ENCODE data around the gene ROBO1. TPM values are rescaled to one million over a fixed set of nuclear protein-coding genes. Genes with fewer than 3 reads are reported as not detected.

ROBO1 gene
- total RNA-seq, 1 donor from 2014 or later = 250 TPM

DNA sequence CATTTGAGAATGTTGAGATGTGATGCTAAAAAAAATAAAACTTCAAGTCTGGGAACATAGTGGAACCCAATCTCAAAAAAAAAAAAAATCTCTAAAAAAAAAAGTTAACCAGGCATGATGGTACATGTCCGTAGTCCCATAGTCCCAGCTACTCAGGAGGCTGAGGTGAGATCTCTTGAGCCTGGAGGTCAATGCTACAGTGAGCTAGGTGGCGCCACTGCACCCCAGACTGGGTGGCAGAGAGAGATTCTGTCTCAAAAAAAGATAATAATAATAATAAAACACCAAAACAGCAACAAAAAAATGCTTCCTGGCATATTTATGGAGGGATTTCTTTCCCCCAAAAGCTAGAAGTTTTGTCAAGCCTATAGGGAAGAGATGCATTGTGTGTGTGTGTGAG is 361.6 kb downstream of the ROBO1 start:
- DNase-seq (ENCODE audit: low spot score) = no peak
- H3K36me3 Mint-ChIP-seq (ENCODE audit: low read depth, unreplicated experiment) = no peaks in the 10 kb centered on the region
- no peak for TF ChIP-seq CTCF (IDR thresholded peaks at IDR 0.05; ENCODE audit: unreplicated experiment)
- no peak overlapping the region for H3K27ac Mint-ChIP-seq (ENCODE audit: unreplicated experiment)
- no peaks in the 10 kb centered on the region for H3K9me3 Mint-ChIP-seq (ENCODE audit: unreplicated experiment)
- peaks cover 2% of the 10 kb centered on the region for H3K4me1 Mint-ChIP-seq (ENCODE audit: unreplicated experiment)
- H3K27me3 Mint-ChIP-seq (ENCODE audit: unreplicated experiment) = no peaks in the 10 kb centered on the region
- H3K4me3 Mint-ChIP-seq (ENCODE audit: unreplicated experiment) = no peak overlapping the region

DNA sequence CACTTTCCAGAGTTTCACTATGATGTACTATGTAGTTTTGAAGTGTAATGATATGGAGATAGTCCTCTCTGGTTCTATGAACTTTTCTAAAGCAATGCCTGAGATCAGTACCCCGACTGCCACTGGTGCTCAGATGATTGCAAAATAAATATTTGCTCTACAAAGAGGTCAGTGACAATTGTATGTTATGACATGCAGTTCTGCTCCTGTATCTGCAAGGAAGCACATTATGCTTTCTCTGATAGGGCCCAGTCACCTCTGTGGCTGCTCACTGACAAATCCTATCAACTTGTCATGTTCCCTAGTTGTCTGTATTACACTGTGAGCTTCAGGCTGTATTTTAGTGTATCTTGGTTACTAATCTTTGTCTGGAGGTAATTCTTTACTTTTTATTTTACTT is 362.6 kb downstream of the ROBO1 start:
- Mint-ChIP-seq H3K27me3 (ENCODE audit: unreplicated experiment) (no peaks in the 10 kb centered on the region), H3K4me1 (ENCODE audit: unreplicated experiment) (no peaks in the 10 kb centered on the region), H3K36me3 (ENCODE audit: low read depth, unreplicated experiment) (no peaks in the 10 kb centered on the region), H3K27ac (ENCODE audit: unreplicated experiment) (no peak overlapping the region), H3K9me3 (ENCODE audit: unreplicated experiment) (no peaks in the 10 kb centered on the region), H3K4me3 (ENCODE audit: unreplicated experiment) (no peak overlapping the region)
- no peak for DNase-seq (ENCODE audit: low spot score)
- no peak for TF ChIP-seq CTCF (IDR thresholded peaks at IDR 0.05; ENCODE audit: unreplicated experiment)

GRCh38 chr3:79396595-79396994 is 371.2 kb downstream of the ROBO1 start:
- Mint-ChIP-seq H3K9me3 (ENCODE audit: unreplicated experiment) (no peaks in the 10 kb centered on the region), H3K27me3 (ENCODE audit: unreplicated experiment) (no peaks in the 10 kb centered on the region), H3K36me3 (ENCODE audit: low read depth, unreplicated experiment) (no peaks in the 10 kb centered on the region), H3K27ac (ENCODE audit: unreplicated experiment) (no peak overlapping the region), H3K4me1 (ENCODE audit: unreplicated experiment) (no peaks in the 10 kb centered on the region), H3K4me3 (ENCODE audit: unreplicated experiment) (no peak overlapping the region)
- TF ChIP-seq CTCF (IDR thresholded peaks at IDR 0.05; ENCODE audit: unreplicated experiment) = no peak
- no peak for DNase-seq (ENCODE audit: low spot score)

DNA sequence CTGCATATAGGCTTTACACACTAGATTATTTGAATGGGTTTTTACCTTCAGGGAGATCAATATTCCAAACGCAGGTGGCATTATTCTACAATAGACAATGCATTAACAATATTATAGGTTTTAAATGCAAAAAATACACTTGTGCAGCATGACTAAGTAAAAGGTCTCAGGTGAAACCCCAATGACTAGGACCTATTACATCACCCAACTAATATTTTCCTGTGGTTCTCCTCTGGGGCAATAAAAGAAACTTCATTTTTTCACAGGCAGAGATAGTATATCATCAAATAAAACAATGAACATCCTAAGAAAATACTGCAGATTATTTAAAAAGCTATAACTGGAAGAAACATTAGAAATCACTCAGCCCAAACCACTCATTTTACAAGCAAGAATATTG is 375.3 kb downstream of the ROBO1 start:
- Mint-ChIP-seq H3K9me3 (ENCODE audit: unreplicated experiment) (no peaks in the 10 kb centered on the region), H3K27ac (ENCODE audit: unreplicated experiment) (no peak overlapping the region), H3K4me3 (ENCODE audit: unreplicated experiment) (no peak overlapping the region), H3K27me3 (ENCODE audit: unreplicated experiment) (no peaks in the 10 kb centered on the region), H3K36me3 (ENCODE audit: low read depth, unreplicated experiment) (no peaks in the 10 kb centered on the region), H3K4me1 (ENCODE audit: unreplicated experiment) (no peaks in the 10 kb centered on the region)
- no peak for TF ChIP-seq CTCF (IDR thresholded peaks at IDR 0.05; ENCODE audit: unreplicated experiment)
- no peak for DNase-seq (ENCODE audit: low spot score)

- no peaks in the 10 kb centered on the region for H3K9me3 Mint-ChIP-seq (ENCODE audit: unreplicated experiment)
- no peak overlapping the region for H3K4me3 Mint-ChIP-seq (ENCODE audit: unreplicated experiment)
- no peak for TF ChIP-seq CTCF (IDR thresholded peaks at IDR 0.05; ENCODE audit: unreplicated experiment)
- no peaks in the 10 kb centered on the region for H3K27me3 Mint-ChIP-seq (ENCODE audit: unreplicated experiment)
- no peaks in the 10 kb centered on the region for H3K4me1 Mint-ChIP-seq (ENCODE audit: unreplicated experiment)
- H3K36me3 Mint-ChIP-seq (ENCODE audit: low read depth, unreplicated experiment) = no peaks in the 10 kb centered on the region
- no peak overlapping the region for H3K27ac Mint-ChIP-seq (ENCODE audit: unreplicated experiment)
- DNase-seq (ENCODE audit: low spot score) = no peak
Measured at GRCh38 chr3:79390352-79390751, 377.4 kb downstream of the ROBO1 start.

Data from endothelial cell (in vitro differentiated cells).